ENCODE measurements around the gene GRK5. TPM values are rescaled to one million over a fixed set of nuclear protein-coding genes. Genes with fewer than 3 reads are reported as not detected.

GRK5 gene
- total RNA-seq, 1 donor from 2014 or later = 68.7 TPM

DNA sequence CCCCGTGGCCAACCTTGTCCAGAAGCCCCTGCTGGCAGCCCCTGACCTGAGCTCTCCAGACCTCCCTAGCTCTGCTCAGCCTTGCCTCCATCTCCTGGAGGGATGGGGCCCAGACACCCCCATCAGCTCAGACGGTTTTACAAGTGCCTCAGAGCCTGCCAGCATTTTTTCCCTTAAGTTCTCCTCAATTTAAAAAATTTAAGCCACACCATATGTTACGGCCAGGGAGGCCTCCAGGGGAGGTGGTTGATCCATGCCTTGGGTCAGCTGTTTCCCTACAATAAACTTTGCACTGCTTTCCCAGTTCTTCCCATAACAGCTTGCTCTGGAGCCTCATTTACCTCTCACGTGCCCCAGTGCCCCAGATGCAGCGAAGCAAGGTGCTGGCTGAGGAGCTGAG is 191.6 kb downstream of the GRK5 start:
- no peak for ATAC-seq
- H3K27ac ChIP-seq = no peak overlapping the region
- H3K9me3 ChIP-seq = no peaks in the 10 kb centered on the region
- peaks cover 35% of the 10 kb centered on the region for H3K36me3 ChIP-seq
- H3K27me3 ChIP-seq (ENCODE audit: low read depth) = no peaks in the 10 kb centered on the region
- H3K4me1 ChIP-seq = peaks cover 39% of the 10 kb centered on the region
- intact Hi-C loops (cut with DNase I) = no loop called here
- TF ChIP-seq, protein P1, sequence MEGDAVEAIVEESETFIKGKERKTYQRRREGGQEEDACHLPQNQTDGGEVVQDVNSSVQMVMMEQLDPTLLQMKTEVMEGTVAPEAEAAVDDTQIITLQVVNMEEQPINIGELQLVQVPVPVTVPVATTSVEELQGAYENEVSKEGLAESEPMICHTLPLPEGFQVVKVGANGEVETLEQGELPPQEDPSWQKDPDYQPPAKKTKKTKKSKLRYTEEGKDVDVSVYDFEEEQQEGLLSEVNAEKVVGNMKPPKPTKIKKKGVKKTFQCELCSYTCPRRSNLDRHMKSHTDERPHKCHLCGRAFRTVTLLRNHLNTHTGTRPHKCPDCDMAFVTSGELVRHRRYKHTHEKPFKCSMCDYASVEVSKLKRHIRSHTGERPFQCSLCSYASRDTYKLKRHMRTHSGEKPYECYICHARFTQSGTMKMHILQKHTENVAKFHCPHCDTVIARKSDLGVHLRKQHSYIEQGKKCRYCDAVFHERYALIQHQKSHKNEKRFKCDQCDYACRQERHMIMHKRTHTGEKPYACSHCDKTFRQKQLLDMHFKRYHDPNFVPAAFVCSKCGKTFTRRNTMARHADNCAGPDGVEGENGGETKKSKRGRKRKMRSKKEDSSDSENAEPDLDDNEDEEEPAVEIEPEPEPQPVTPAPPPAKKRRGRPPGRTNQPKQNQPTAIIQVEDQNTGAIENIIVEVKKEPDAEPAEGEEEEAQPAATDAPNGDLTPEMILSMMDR (IDR thresholded peaks at IDR 0.05) = no peak
- H3K4me3 ChIP-seq = no peak overlapping the region
- no peak for DNase-seq

DNA sequence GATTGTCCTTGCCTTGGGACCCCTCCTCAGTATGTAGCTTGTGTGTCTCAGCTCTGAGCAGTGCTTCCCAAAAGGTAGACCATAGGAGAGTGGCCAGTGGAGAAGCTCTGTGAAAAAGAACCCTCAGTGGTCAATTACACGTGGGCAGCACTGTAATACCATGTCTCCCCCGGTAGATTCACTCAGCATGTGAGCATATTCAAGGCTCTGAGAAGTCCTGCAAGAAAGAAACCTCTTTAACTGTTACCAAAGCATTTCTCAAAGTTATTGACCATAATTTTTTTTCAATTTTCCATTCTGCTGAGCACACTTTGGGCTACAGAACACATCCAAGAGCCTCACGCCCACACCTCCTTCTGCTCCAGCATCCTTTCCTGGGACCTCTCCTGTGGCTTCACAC is 192.1 kb downstream of the GRK5 start:
- Histone ChIP-seq H3K27me3 (ENCODE audit: low read depth) (no peaks in the 10 kb centered on the region), H3K27ac (no peak overlapping the region), H3K4me1 (peaks cover 41% of the 10 kb centered on the region), H3K4me3 (no peak overlapping the region), H3K9me3 (no peaks in the 10 kb centered on the region), H3K36me3 (peaks cover 35% of the 10 kb centered on the region)
- TF ChIP-seq, protein P1 (IDR thresholded peaks at IDR 0.05) = no peak
- intact Hi-C loops (cut with DNase I) = no loop called here
- no peak for ATAC-seq
- DNase-seq = no peak

DNA sequence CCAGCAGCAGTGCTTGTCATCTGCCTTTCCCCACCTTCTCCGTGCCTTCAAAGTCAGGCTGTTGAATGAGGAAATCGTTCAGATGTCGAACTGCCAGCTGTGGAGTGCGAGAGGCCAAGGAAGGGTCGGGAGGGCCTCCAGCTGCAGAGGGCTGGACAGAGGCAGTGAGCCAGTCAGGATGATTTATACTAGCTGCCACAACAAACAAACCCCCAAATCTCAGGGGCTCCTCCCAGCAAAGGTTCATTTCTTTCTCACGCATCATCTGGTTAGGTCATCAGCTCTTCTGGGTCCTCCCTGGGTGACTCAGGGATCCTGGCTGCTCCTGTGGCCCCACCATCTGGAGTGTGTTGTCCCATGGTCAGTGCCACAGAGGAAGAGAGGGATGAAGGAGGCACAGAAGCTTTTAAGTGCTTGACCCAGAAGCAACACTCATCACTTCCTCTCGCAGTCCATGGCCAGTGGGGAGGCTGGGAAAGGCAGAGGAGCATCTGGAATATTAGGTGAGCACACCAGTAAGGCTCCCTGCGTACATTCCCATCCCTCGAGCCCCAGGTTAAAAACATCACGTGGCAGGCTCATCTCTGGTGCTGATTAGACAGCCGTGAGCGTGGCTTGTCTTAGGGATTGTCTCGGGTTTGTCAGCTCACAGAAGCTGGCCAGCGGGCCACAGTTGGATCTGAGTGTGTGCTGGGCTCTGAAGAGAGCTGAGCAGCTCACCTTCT is 194.5 kb downstream of the GRK5 start:
- intact Hi-C loops (cut with DNase I) = loop anchor here (10.0 kb wide), 1 partner anchor 47 kb away; no protein-coding TSS in a partner anchor
- Histone ChIP-seq H3K4me1 (peaks cover 43% of the 10 kb centered on the region), H3K27me3 (ENCODE audit: low read depth) (no peaks in the 10 kb centered on the region), H3K9me3 (no peaks in the 10 kb centered on the region), H3K27ac (peak overlapping the region; percentile 66), H3K36me3 (peaks cover 32% of the 10 kb centered on the region), H3K4me3 (no peak overlapping the region)
- DNase-seq (peak; percentile 43), ATAC-seq (peak; percentile 64 to 69)
- TF ChIP-seq, protein P1 (IDR thresholded peaks at IDR 0.05) = no peak

DNA sequence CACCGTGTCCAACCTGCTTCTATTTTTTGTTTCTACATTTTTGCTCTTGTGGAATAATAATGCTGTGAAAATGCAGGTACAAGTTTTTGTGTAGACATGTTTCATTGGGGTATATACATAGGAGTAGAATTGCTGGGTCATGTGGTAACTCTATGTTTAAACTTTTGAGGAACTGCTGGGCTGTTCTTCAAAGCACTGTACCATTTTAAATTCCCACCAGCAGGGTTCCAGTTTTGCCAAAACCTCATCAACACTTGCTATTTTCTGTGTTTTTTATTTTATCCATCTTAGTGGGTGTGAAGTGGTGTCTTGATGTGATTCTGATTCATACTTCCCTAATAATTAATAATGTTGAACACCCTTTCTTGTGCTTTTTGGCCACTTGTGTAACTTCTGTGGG is 196.6 kb downstream of the GRK5 start:
- H3K4me1 ChIP-seq = peaks cover 51% of the 10 kb centered on the region
- TF ChIP-seq, protein P1 (IDR thresholded peaks at IDR 0.05) = no peak
- no peaks in the 10 kb centered on the region for H3K9me3 ChIP-seq
- H3K27me3 ChIP-seq (ENCODE audit: low read depth) = no peaks in the 10 kb centered on the region
- ATAC-seq (no peak), DNase-seq (no peak)
- peaks cover 11% of the 10 kb centered on the region for H3K36me3 ChIP-seq
- H3K27ac ChIP-seq = no peak overlapping the region
- intact Hi-C loops (cut with DNase I) = loop anchor here (10.0 kb wide), 1 partner anchor 49 kb away; no protein-coding TSS in a partner anchor
- H3K4me3 ChIP-seq = no peak overlapping the region

DNA sequence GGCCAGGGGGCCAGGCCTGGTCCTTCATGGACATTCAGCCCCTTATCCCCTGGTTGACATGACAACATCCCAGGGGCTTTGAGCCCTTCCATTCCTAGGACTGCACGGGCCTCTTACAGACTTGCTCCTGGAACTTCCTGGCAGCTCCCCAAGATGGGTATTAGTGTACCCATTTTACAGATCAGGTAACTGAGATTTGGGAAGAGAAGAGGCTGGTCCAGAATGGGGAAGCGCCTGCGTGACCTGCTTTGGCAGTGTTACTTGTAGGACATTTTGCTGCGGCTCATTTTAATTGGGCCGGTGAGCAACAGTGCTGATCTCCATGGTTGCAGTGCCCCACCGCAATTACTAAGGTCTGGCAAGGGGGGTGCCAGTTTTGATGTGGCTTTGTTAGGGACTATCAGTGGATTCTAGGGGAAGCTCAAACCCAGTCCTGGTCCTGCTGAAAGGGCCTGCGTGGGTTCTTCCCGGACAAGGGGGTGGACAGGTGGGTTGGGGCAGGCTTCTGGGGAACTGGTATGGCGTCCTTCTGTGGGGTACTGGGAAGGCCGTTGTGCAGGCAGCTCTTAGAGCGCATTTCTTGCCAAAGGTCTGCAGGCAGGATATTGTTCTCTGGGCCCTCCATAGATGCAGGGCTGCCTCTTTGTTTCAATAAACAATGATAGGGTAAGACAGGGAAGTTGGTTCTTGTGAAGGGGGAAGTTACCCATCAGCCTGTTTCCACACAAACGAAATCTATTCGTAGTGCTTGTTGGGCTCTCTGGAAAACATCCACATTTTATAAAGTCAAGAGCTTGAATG is 197.5 kb downstream of the GRK5 start:
- Histone ChIP-seq H3K27me3 (ENCODE audit: low read depth) (no peaks in the 10 kb centered on the region), H3K36me3 (peaks cover 2% of the 10 kb centered on the region), H3K4me3 (no peak overlapping the region), H3K9me3 (no peaks in the 10 kb centered on the region), H3K4me1 (peaks cover 57% of the 10 kb centered on the region), H3K27ac (peak overlapping the region; percentile 68)
- TF ChIP-seq, protein P1 (IDR thresholded peaks at IDR 0.05) = no peak
- no peak for DNase-seq
- intact Hi-C loops (cut with DNase I) = loop anchor here (10.0 kb wide), 1 partner anchor 50 kb away; no protein-coding TSS in a partner anchor
- peak; percentile 15 to 40 for ATAC-seq
